GM12864 (cell line): ENCODE results near the gene MFSD6.
"Not testable (repeated sequence)": the region's sequence is repeated elsewhere in the genome, so short reads cannot be mapped to it uniquely, and the experiment has no call there.

Experiments used
- DNase-seq: peaks from one replicate; pipeline ENCODE4 v3.0.0-alpha.2; 2011; ENCODE audit warnings: low read depth
- H3K4me3 ChIP-seq: 2 replicates; pipeline ENCODE4 v1.5.1; 2011; ENCODE audit warnings: mild to moderate bottlenecking, low read depth, low read length, control low read depth
- CTCF ChIP-seq: IDR thresholded peaks from 2 replicates; pipeline ENCODE4 v1.5.1; 2011; ENCODE audit warnings: low read depth, mild to moderate bottlenecking, moderate library complexity, low read length, control low read depth, inconsistent platforms; ENCODE audit errors: missing control alignments

The MFSD6 gene

GRCh38 chr2:190459881-190460280, 51.7 kb downstream of the MFSD6 start:
- TF ChIP-seq CTCF, result no peak
- no peak overlapping the region for H3K4me3 ChIP-seq
- no peak for DNase-seq

GRCh38 chr2:190460487-190460886, 52.3 kb downstream of the MFSD6 start:
- TF ChIP-seq CTCF, result no peak
- DNase-seq, result no peak
- H3K4me3 ChIP-seq, result no peak overlapping the region

GRCh38 chr2:190462181-190462580, 54.0 kb downstream of the MFSD6 start:
- no peak for TF ChIP-seq CTCF
- no peak for DNase-seq

GRCh38 chr2:190462611-190463010, 54.5 kb downstream of the MFSD6 start:
- DNase-seq, result no peak
- TF ChIP-seq CTCF, result no peak
- H3K4me3 ChIP-seq, result no peak overlapping the region

More at GRCh38 chr2:190462181-190462580, 54.0 kb downstream of the MFSD6 start:
- no peak overlapping the region for H3K4me3 ChIP-seq

DNA sequence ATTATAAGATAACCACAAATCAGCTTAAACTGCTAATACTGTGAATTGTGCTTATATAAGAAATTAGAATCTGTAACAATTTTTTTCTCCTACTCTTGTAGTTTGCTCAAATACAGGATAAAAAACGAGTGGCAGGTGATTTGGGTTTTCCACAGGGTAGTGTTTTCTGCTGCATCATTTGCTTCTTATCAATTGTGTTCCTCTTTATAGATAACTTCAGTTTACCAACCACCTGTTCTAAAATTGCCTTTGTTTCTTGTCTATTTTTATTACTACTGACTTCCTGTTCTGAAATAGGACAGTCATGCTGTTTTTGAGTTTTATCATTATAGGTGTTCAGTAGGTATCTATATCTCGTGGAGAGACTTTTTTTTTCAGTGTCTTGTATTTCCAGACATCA, 56.9 kb downstream of the MFSD6 start:
- H3K4me3 ChIP-seq, result no peak overlapping the region; the same call in 1 of the 2 replicates
- DNase-seq, result peak; percentile 39
- TF ChIP-seq CTCF, result no peak

DNA sequence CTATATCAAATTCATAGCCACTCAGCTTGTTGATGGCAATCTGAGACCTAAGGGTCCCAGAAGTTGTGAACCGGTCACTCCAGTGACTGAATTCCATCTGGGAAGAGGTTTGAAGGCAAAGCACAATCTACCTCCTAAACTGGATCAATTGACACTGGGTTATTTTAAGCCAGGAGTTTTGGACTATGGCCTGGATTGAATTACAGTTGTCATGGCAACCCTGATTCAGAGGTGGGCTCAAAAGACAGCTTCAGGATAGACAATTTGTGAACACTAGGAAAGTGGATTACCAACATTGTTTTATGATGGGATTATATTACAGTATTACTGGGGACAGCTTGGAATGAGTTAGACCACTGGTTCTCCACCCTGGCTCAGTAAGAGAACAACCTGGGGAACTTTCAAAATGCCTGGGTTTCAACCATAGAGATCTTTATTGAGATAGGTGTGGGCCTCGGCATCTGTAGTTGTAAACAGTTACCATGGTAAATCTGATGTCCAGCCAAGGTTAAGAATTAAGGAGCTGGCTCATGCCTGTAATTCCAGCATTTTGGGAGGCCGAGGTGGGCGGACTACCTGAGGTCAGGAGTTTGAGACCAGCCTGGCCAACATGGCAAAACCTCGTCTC, 58.8 kb downstream of the MFSD6 start:
- no peak for DNase-seq
- TF ChIP-seq CTCF, result no peak
- H3K4me3 ChIP-seq, result no peak overlapping the region

DNA sequence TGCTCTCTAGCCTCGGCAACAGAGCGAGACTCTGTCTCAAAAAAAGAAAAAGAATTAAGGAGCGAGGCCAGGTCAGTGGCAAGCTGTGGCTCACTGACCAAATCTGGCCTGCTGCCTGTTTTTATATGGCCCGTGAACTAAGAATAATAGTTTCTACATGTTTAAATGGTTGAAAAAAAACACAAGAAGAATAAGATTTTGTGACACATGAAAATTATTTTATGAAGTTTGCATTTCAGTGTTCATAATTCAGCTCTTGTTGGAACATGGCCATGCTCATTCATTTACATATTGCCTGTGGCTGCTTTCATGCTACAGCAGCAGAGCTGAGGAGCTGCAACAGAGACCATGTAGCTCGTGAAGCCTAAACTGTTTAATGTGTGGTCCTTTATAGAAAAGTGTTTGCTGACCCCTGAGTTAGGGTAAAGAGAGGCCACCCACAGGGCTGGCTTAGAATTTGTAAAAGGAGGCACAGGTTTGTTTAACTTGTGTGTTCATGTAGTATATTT, 59.5 kb downstream of the MFSD6 start:
- peak; percentile 34 for DNase-seq
- H3K4me3 ChIP-seq, result no peak overlapping the region
- TF ChIP-seq CTCF, result no peak

GRCh38 chr2:190468354-190468753, 60.2 kb downstream of the MFSD6 start:
- not testable (repeated sequence) for H3K4me3 ChIP-seq, DNase-seq
